ENCODE measurements around the gene RYR1.

Gene RYR1

DNA sequence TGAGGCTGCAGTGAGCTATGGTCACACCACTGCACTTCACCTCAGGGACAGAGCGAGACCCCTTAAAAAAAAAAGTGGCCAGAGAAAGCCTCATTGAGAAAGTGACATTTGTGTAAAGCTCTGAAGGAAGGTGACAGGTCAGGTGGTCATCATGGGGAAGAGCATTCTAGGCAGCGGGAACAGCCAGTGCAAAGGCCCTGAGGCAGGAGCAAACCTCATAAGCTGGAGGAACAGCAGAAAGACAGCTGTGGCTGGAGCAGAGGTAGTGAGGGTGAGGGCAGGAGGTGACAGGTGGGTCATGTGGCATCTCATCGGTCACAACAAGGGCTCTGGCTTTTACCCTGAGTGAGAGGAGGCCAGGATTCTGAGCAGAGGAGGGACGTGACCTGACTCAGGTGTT is 64.4 kb downstream of the RYR1 start:
- H3K4me1 ChIP-seq (ENCODE audit: low read length) = peaks cover 3% of the 10 kb centered on the region
- TF ChIP-seq, protein P1, sequence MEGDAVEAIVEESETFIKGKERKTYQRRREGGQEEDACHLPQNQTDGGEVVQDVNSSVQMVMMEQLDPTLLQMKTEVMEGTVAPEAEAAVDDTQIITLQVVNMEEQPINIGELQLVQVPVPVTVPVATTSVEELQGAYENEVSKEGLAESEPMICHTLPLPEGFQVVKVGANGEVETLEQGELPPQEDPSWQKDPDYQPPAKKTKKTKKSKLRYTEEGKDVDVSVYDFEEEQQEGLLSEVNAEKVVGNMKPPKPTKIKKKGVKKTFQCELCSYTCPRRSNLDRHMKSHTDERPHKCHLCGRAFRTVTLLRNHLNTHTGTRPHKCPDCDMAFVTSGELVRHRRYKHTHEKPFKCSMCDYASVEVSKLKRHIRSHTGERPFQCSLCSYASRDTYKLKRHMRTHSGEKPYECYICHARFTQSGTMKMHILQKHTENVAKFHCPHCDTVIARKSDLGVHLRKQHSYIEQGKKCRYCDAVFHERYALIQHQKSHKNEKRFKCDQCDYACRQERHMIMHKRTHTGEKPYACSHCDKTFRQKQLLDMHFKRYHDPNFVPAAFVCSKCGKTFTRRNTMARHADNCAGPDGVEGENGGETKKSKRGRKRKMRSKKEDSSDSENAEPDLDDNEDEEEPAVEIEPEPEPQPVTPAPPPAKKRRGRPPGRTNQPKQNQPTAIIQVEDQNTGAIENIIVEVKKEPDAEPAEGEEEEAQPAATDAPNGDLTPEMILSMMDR (IDR thresholded peaks at IDR 0.05; ENCODE audit: low read depth, low read length) = no peak
- TF ChIP-seq EZH2phosphoT487 (IDR thresholded peaks at IDR 0.05; ENCODE audit: low read depth) = no peak
- no peaks in the 10 kb centered on the region for H3K27me3 ChIP-seq (ENCODE audit: low read depth, low read length)
- H3K4me2 ChIP-seq (ENCODE audit: low read length) = no peak overlapping the region
- H3K79me2 ChIP-seq (ENCODE audit: low read length) = no peaks in the 10 kb centered on the region
- H4K20me1 ChIP-seq (ENCODE audit: insufficient read depth, low read length) = no peaks in the 10 kb centered on the region
- H3K36me3 ChIP-seq (replicated peaks; ENCODE audit: low read depth, low read length) = peaks cover 1% of the 10 kb centered on the region
- no peak overlapping the region for H3K9ac ChIP-seq (ENCODE audit: low read length)
- no peaks in the 10 kb centered on the region for H3K9me3 ChIP-seq (ENCODE audit: insufficient read depth, low read length)
- H3K27ac ChIP-seq (ENCODE audit: low read length) = no peak overlapping the region
- no peak overlapping the region for H3K4me3 ChIP-seq (ENCODE audit: low read length)
- no peak overlapping the region for H2AFZ ChIP-seq (ENCODE audit: low read depth, low read length)

- no peaks in the 10 kb centered on the region for H4K20me1 ChIP-seq (ENCODE audit: insufficient read depth, low read length)
- no peak overlapping the region for H3K9ac ChIP-seq (ENCODE audit: low read length)
- no peaks in the 10 kb centered on the region for H3K79me2 ChIP-seq (ENCODE audit: low read length)
- no peak overlapping the region for H3K4me2 ChIP-seq (ENCODE audit: low read length)
- no peak overlapping the region for H3K27ac ChIP-seq (ENCODE audit: low read length)
- peaks cover 12% of the 10 kb centered on the region for H3K36me3 ChIP-seq (replicated peaks; ENCODE audit: low read depth, low read length)
- no peak for TF ChIP-seq EZH2phosphoT487 (IDR thresholded peaks at IDR 0.05; ENCODE audit: low read depth)
- TF ChIP-seq, protein P1 (IDR thresholded peaks at IDR 0.05; ENCODE audit: low read depth, low read length) = no peak
- no peaks in the 10 kb centered on the region for H3K9me3 ChIP-seq (ENCODE audit: insufficient read depth, low read length)
- no peaks in the 10 kb centered on the region for H3K27me3 ChIP-seq (ENCODE audit: low read depth, low read length)
- H2AFZ ChIP-seq (ENCODE audit: low read depth, low read length) = no peak overlapping the region
- H3K4me1 ChIP-seq (ENCODE audit: low read length) = no peaks in the 10 kb centered on the region
- H3K4me3 ChIP-seq (ENCODE audit: low read length) = no peak overlapping the region
Observed at GRCh38 chr19:38499532-38499931, 66.0 kb downstream of the RYR1 start.

DNA sequence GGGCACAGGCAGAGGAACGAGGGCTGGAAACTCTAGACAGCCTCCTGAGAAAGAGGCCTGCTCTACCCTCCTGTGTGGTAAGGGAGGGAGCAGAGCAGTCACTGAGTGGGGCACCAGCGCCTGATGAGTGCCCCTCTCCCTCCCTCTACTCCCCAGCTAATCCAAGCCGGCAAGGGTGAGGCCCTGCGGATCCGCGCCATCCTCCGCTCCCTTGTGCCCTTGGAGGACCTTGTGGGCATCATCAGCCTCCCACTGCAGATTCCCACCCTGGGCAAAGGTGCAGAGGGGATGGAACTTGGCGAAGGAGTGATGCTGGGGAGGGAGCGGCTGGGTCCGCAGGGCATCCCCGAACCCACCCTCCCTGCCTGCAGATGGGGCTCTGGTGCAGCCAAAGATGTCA is 67.0 kb downstream of the RYR1 start:
- Histone ChIP-seq H3K4me3 (ENCODE audit: low read length) (no peak overlapping the region), H3K4me2 (ENCODE audit: low read length) (no peak overlapping the region), H3K27me3 (ENCODE audit: low read depth, low read length) (no peaks in the 10 kb centered on the region), H4K20me1 (ENCODE audit: insufficient read depth, low read length) (no peaks in the 10 kb centered on the region), H3K36me3 (replicated peaks; ENCODE audit: low read depth, low read length) (peaks cover 15% of the 10 kb centered on the region), H2AFZ (ENCODE audit: low read depth, low read length) (no peak overlapping the region), H3K9me3 (ENCODE audit: insufficient read depth, low read length) (no peaks in the 10 kb centered on the region), H3K9ac (ENCODE audit: low read length) (no peak overlapping the region), H3K4me1 (ENCODE audit: low read length) (no peaks in the 10 kb centered on the region), H3K27ac (ENCODE audit: low read length) (no peak overlapping the region), H3K79me2 (ENCODE audit: low read length) (no peaks in the 10 kb centered on the region)
- TF ChIP-seq EZH2phosphoT487 (IDR thresholded peaks at IDR 0.05; ENCODE audit: low read depth) = no peak
- TF ChIP-seq, protein P1 (IDR thresholded peaks at IDR 0.05; ENCODE audit: low read depth, low read length) = no peak

- no peak for TF ChIP-seq EZH2phosphoT487 (IDR thresholded peaks at IDR 0.05; ENCODE audit: low read depth)
- TF ChIP-seq, protein P1 (IDR thresholded peaks at IDR 0.05; ENCODE audit: low read depth, low read length) = no peak
- Histone ChIP-seq H3K27ac (ENCODE audit: low read length) (no peak overlapping the region), H3K4me1 (ENCODE audit: low read length) (peaks cover 9% of the 10 kb centered on the region; the same call in 1 of the 2 replicates), H2AFZ (ENCODE audit: low read depth, low read length) (no peak overlapping the region), H3K27me3 (ENCODE audit: low read depth, low read length) (no peaks in the 10 kb centered on the region), H3K9ac (ENCODE audit: low read length) (no peak overlapping the region), H3K36me3 (replicated peaks; ENCODE audit: low read depth, low read length) (peaks cover 15% of the 10 kb centered on the region), H3K79me2 (ENCODE audit: low read length) (no peaks in the 10 kb centered on the region), H4K20me1 (ENCODE audit: insufficient read depth, low read length) (no peaks in the 10 kb centered on the region), H3K4me3 (ENCODE audit: low read length) (no peak overlapping the region), H3K9me3 (ENCODE audit: insufficient read depth, low read length) (no peaks in the 10 kb centered on the region), H3K4me2 (ENCODE audit: low read length) (no peak overlapping the region)
Observed at GRCh38 chr19:38502410-38503076, 69.1 kb downstream of the RYR1 start.

Measured in OCI-LY3 (cell line).